NT2/D1 (cell line): ENCODE data around the gene STH.

ENCODE experiments used
- YY1 ChIP-seq: IDR thresholded peaks from 2 replicates; pipeline ENCODE4 v1.6.1; 2011; ENCODE audit not compliant: insufficient read length, insufficient read depth
- ZNF274 ChIP-seq: IDR thresholded peaks from 2 replicates; pipeline ENCODE4 v1.6.1; 2011; ENCODE audit warnings: mild to moderate bottlenecking, low read depth, low read length

GRCh38 chr17:46045639-46046038, 46.6 kb downstream of the STH start:
- no peak for TF ChIP-seq ZNF274
- no peak for TF ChIP-seq YY1
